OCI-LY1 (cell line): ENCODE results near the gene USP24.

ENCODE experiments used
- H2AFZ ChIP-seq: fragments of 200-600 bp; sonication (generic), shearing (Covaris generic); 2 replicates; pipeline ENCODE4 v1.6.0; 2014; ENCODE audit warnings: antibody characterized with exemption, mild to moderate bottlenecking, low read length
- H3F3A ChIP-seq: fragments of 200-600 bp; sonication (generic), shearing (Covaris generic); 2 replicates; pipeline ENCODE4 v1.6.0; 2014; ENCODE audit warnings: mild to moderate bottlenecking, antibody characterized with exemption, low read length, moderate library complexity; ENCODE audit not compliant: insufficient read depth
- H3K27ac ChIP-seq: fragments of 200-600 bp; sonication (generic); 2 replicates; pipeline ENCODE4 v1.5.1; 2014; ENCODE audit warnings: low read length, mixed run types, mild to moderate bottlenecking, low read depth; ENCODE audit not compliant: poor library complexity, severe bottlenecking
- H3K27me3 ChIP-seq: fragments of 200-600 bp; sonication (generic); 2 replicates; pipeline ENCODE4 v1.6.0; 2014; ENCODE audit warnings: antibody characterized with exemption, mild to moderate bottlenecking, low read length, moderate library complexity; ENCODE audit not compliant: insufficient read depth
- H3K36me3 ChIP-seq: fragments of 200-600 bp; sonication (generic); 2 replicates; pipeline ENCODE4 v1.6.1; 2014; ENCODE audit warnings: mild to moderate bottlenecking, antibody characterized with exemption, low read length, moderate library complexity, mixed read lengths; ENCODE audit not compliant: insufficient read depth
- H3K4me1 ChIP-seq: fragments of 200-600 bp; sonication (generic); 2 replicates; pipeline ENCODE4 v1.5.1; 2014; ENCODE audit warnings: mild to moderate bottlenecking, low read length, moderate library complexity; ENCODE audit not compliant: insufficient read depth, severe bottlenecking
- H3K4me2 ChIP-seq: fragments of 200-600 bp; sonication (generic), shearing (Covaris generic); 2 replicates; pipeline ENCODE4 v1.6.1; 2014; ENCODE audit warnings: low read length
- H3K4me3 ChIP-seq: fragments of 200-600 bp; sonication (generic); 2 replicates; pipeline ENCODE4 v1.5.1; 2014; ENCODE audit warnings: low read length, low read depth, mild to moderate bottlenecking, mixed read lengths; ENCODE audit not compliant: poor library complexity, severe bottlenecking
- H3K79me2 ChIP-seq: fragments of 200-600 bp; shearing (Covaris generic); 2 replicates; pipeline ENCODE4 v1.6.1; 2016; ENCODE audit warnings: mixed run types, low read length, mixed read lengths; ENCODE audit not compliant: insufficient read depth
- H3K9ac ChIP-seq: fragments of 200-600 bp; sonication (generic), shearing (Covaris generic); 2 replicates; pipeline ENCODE4 v1.6.1; 2014; ENCODE audit warnings: mild to moderate bottlenecking, low read length, mixed read lengths
- H3K9me2 ChIP-seq: fragments of 200-600 bp; sonication (generic), shearing (Covaris generic); 2 replicates; pipeline ENCODE4 v1.6.1; 2014; ENCODE audit warnings: low read depth, mild to moderate bottlenecking, low read length, mixed read lengths
- H3K9me3 ChIP-seq: fragments of 200-600 bp; shearing (Covaris generic); 2 replicates; pipeline ENCODE4 v1.6.1; 2014; ENCODE audit warnings: low read length, mixed read lengths
- H4K20me1 ChIP-seq: fragments of 200-600 bp; sonication (generic), shearing (Covaris generic); 2 replicates; pipeline ENCODE4 v1.6.0; 2016; ENCODE audit warnings: mild to moderate bottlenecking, low read length; ENCODE audit not compliant: insufficient read depth
- CTCF ChIP-seq: fragments of 200-600 bp; sonication (generic), shearing (Covaris generic); IDR thresholded peaks from 2 replicates; pipeline ENCODE4 v1.5.1; 2017; ENCODE audit warnings: mild to moderate bottlenecking, antibody characterized with exemption, low read length, moderate library complexity, mixed read lengths
- EZH2 ChIP-seq: fragments of 200-600 bp; sonication (generic), shearing (Covaris generic); IDR thresholded peaks from 2 replicates; pipeline ENCODE4 v1.8.0; 2017; ENCODE audit warnings: borderline replicate concordance, mixed run types, mild to moderate bottlenecking, antibody characterized with exemption, low read length, moderate library complexity, mixed read lengths

USP24 gene

GRCh38 chr1:55069280-55069679 lies 145.9 kb downstream of the USP24 start:
- H3K9me2 ChIP-seq, result no peaks in the 10 kb centered on the region
- no peak overlapping the region for H2AFZ ChIP-seq
- no peaks in the 10 kb centered on the region for H3F3A ChIP-seq
- no peak for TF ChIP-seq EZH2
- H3K9ac ChIP-seq, result no peak overlapping the region
- H3K4me2 ChIP-seq, result no peak overlapping the region
- H3K27ac ChIP-seq, result no peak overlapping the region
- no peaks in the 10 kb centered on the region for H4K20me1 ChIP-seq
- no peaks in the 10 kb centered on the region for H3K79me2 ChIP-seq
- H3K4me3 ChIP-seq, result no peak overlapping the region
- peaks cover 3% of the 10 kb centered on the region for H3K4me1 ChIP-seq
- H3K36me3 ChIP-seq, result peaks cover 74% of the 10 kb centered on the region
- no peaks in the 10 kb centered on the region for H3K9me3 ChIP-seq
- H3K27me3 ChIP-seq, result no peaks in the 10 kb centered on the region

- H3K36me3 ChIP-seq, result peaks cover 67% of the 10 kb centered on the region
- H3K27me3 ChIP-seq, result no peaks in the 10 kb centered on the region
- no peak overlapping the region for H3K27ac ChIP-seq
- no peaks in the 10 kb centered on the region for H3K9me3 ChIP-seq
- TF ChIP-seq EZH2 (no peak), CTCF (no peak)
- H3K4me1 ChIP-seq, result peaks cover 6% of the 10 kb centered on the region
- H3K9ac ChIP-seq, result no peak overlapping the region
- no peak overlapping the region for H3K4me2 ChIP-seq
- H3K9me2 ChIP-seq, result no peaks in the 10 kb centered on the region
- no peak overlapping the region for H3K4me3 ChIP-seq
- no peaks in the 10 kb centered on the region for H3F3A ChIP-seq
- no peaks in the 10 kb centered on the region for H4K20me1 ChIP-seq
- H2AFZ ChIP-seq, result no peak overlapping the region
- no peaks in the 10 kb centered on the region for H3K79me2 ChIP-seq
Measured at GRCh38 chr1:55068638-55069037, 146.5 kb downstream of the USP24 start.

- H3K4me2 ChIP-seq, result no peak overlapping the region
- no peaks in the 10 kb centered on the region for H3K79me2 ChIP-seq
- H3K4me3 ChIP-seq, result no peak overlapping the region
- H3F3A ChIP-seq, result no peaks in the 10 kb centered on the region
- no peaks in the 10 kb centered on the region for H3K9me3 ChIP-seq
- TF ChIP-seq CTCF, result no peak
- no peak for TF ChIP-seq EZH2
- peaks cover 6% of the 10 kb centered on the region for H3K4me1 ChIP-seq
- H3K27ac ChIP-seq, result no peak overlapping the region
- no peaks in the 10 kb centered on the region for H3K27me3 ChIP-seq
- no peaks in the 10 kb centered on the region for H4K20me1 ChIP-seq
- no peak overlapping the region for H3K9ac ChIP-seq
- H3K36me3 ChIP-seq, result peaks cover 60% of the 10 kb centered on the region
- H2AFZ ChIP-seq, result no peak overlapping the region
- no peaks in the 10 kb centered on the region for H3K9me2 ChIP-seq
Measured at GRCh38 chr1:55067914-55068313, 147.2 kb downstream of the USP24 start.

- no peaks in the 10 kb centered on the region for H3K9me3 ChIP-seq
- TF ChIP-seq CTCF (no peak), EZH2 (no peak)
- no peak overlapping the region for H3K27ac ChIP-seq
- H4K20me1 ChIP-seq, result no peaks in the 10 kb centered on the region
- no peaks in the 10 kb centered on the region for H3K79me2 ChIP-seq
- H3F3A ChIP-seq, result no peaks in the 10 kb centered on the region
- H3K4me3 ChIP-seq, result no peak overlapping the region
- H3K4me1 ChIP-seq, result peaks cover 6% of the 10 kb centered on the region
- no peak overlapping the region for H3K9ac ChIP-seq
- H3K27me3 ChIP-seq, result no peaks in the 10 kb centered on the region
- no peak overlapping the region for H3K4me2 ChIP-seq
- H3K9me2 ChIP-seq, result no peaks in the 10 kb centered on the region
- no peak overlapping the region for H2AFZ ChIP-seq
- peaks cover 53% of the 10 kb centered on the region for H3K36me3 ChIP-seq
Measured at GRCh38 chr1:55067022-55067778, 148.0 kb downstream of the USP24 start.
